ENCODE results near the gene ABLIM2. TPM values are rescaled to one million over a fixed set of nuclear protein-coding genes. Genes with fewer than 3 reads are reported as not detected.

ABLIM2 gene
- total RNA-seq, 4 donors from 2014 or later: 177 to 281 (median 244) TPM

- Histone ChIP-seq H3K27me3 (no peaks in the 10 kb centered on the region), H3K9me3 (no peaks in the 10 kb centered on the region), H3K4me1 (no peaks in the 10 kb centered on the region), H3K4me3 (no peak overlapping the region), H3K36me3 (peaks cover 0 to 56% of the 10 kb centered on the region in 2 donors), H3K27ac (peak overlapping the region in 2 of 4 donors; percentile 18 to 33)
- DNase-seq (no peak), ATAC-seq (no peak)
- intact Hi-C loops (cut with DNase I; ENCODE audit: low total_unique reads) (no loop called here), in situ Hi-C loops (cut with MboI; ENCODE audit: low sequenced_read_pairs in 4 of 4) (no loop called here)
- TF ChIP-seq CTCF (IDR thresholded peaks at IDR 0.05 in 4 of 5, conservative IDR thresholded peaks at IDR 0.05 in 1 of 5) (peak in 1 of 5 experiments; percentile 10), POLR2A (IDR thresholded peaks at IDR 0.05) (no peak)
Measured at GRCh38 chr4:8015512-8015911, 143.1 kb downstream of the ABLIM2 start.

GRCh38 chr4:8013976-8014726 lies 144.5 kb downstream of the ABLIM2 start:
- no peaks in the 10 kb centered on the region for H3K4me1 ChIP-seq
- no peaks in the 10 kb centered on the region for H3K27me3 ChIP-seq
- H3K27ac ChIP-seq: no peak overlapping the region
- DNase-seq (no peak), ATAC-seq (no peak)
- H3K4me3 ChIP-seq: no peak overlapping the region
- intact Hi-C loops (cut with DNase I; ENCODE audit: low total_unique reads) (no loop called here), in situ Hi-C loops (cut with MboI; ENCODE audit: low sequenced_read_pairs in 4 of 4) (no loop called here)
- H3K36me3 ChIP-seq: peaks cover 0 to 48% of the 10 kb centered on the region in 2 donors
- TF ChIP-seq POLR2A (IDR thresholded peaks at IDR 0.05): no peak
- no peak for TF ChIP-seq CTCF (IDR thresholded peaks at IDR 0.05 in 4 of 5, conservative IDR thresholded peaks at IDR 0.05 in 1 of 5)
- no peaks in the 10 kb centered on the region for H3K9me3 ChIP-seq

GRCh38 chr4:8012517-8012916 lies 146.1 kb downstream of the ABLIM2 start:
- DNase-seq: no peak
- Histone ChIP-seq H3K27me3 (no peaks in the 10 kb centered on the region), H3K36me3 (peaks cover 0 to 48% of the 10 kb centered on the region in 2 donors), H3K9me3 (no peaks in the 10 kb centered on the region), H3K27ac (no peak overlapping the region), H3K4me3 (no peak overlapping the region), H3K4me1 (no peaks in the 10 kb centered on the region)
- ATAC-seq: no peak
- intact Hi-C loops (cut with DNase I; ENCODE audit: low total_unique reads): no loop called here
- in situ Hi-C loops (cut with MboI; ENCODE audit: low sequenced_read_pairs in 4 of 4): no loop called here
- TF ChIP-seq POLR2A (IDR thresholded peaks at IDR 0.05): no peak
- TF ChIP-seq CTCF (IDR thresholded peaks at IDR 0.05 in 4 of 5, conservative IDR thresholded peaks at IDR 0.05 in 1 of 5): no peak

- in situ Hi-C loops (cut with MboI; ENCODE audit: low sequenced_read_pairs in 4 of 4): no loop called here
Measured at GRCh38 chr4:8010618-8011017, 148.0 kb downstream of the ABLIM2 start.

More at GRCh38 chr4:8010618-8011017, 148.0 kb downstream of the ABLIM2 start:
- Histone ChIP-seq H3K4me3 (no peak overlapping the region), H3K36me3 (peaks cover 0 to 60% of the 10 kb centered on the region in 2 donors), H3K4me1 (no peaks in the 10 kb centered on the region), H3K27ac (no peak overlapping the region), H3K9me3 (no peaks in the 10 kb centered on the region), H3K27me3 (no peaks in the 10 kb centered on the region)
- intact Hi-C loops (cut with DNase I; ENCODE audit: low total_unique reads): no loop called here
- ATAC-seq (no peak), DNase-seq (no peak)
- TF ChIP-seq CTCF (IDR thresholded peaks at IDR 0.05 in 4 of 5, conservative IDR thresholded peaks at IDR 0.05 in 1 of 5): no peak
- TF ChIP-seq POLR2A (IDR thresholded peaks at IDR 0.05): no peak

Measured in gastrocnemius medialis (tissue), 4 donors.